Kidney epithelial cell (primary cell): ENCODE data around the gene PIGT. TPM values are rescaled to one million over a fixed set of nuclear protein-coding genes. Genes with fewer than 3 reads are reported as not detected.

Source experiments
- DNase-seq: peaks from one replicate; pipeline ENCODE4 v3.0.0-alpha.2; 2010; ENCODE audit warnings: low read depth
- H3K27me3 ChIP-seq: 2 replicates; pipeline ENCODE4 v1.6.0; 2011; ENCODE audit warnings: low read length; ENCODE audit not compliant: control insufficient read depth, insufficient read depth
- H3K36me3 ChIP-seq: 2 replicates; pipeline ENCODE4 v1.5.1; 2011; ENCODE audit warnings: low read length; ENCODE audit not compliant: control insufficient read depth, insufficient read depth
- H3K4me3 ChIP-seq: 2 replicates; pipeline ENCODE4 v1.5.1; 2011; ENCODE audit warnings: low read depth, mild to moderate bottlenecking, control low read depth, low read length
- total RNA-seq: library from RNA; depleted of rRNA; stranded (reverse); fragments of >200 nt; gene quantifications from 2 replicates; pipeline ENCODE4 v1.2.3, GENCODE V29; 2015
- TF ChIP-seq, protein P1 (sequence below): IDR thresholded peaks from 2 replicates; pipeline ENCODE4 v1.5.1; 2011; ENCODE audit warnings: mild to moderate bottlenecking, moderate library complexity, low read length, control low read depth, inconsistent platforms; ENCODE audit not compliant: insufficient read depth, poor library complexity, severe bottlenecking

Gene PIGT
- total RNA-seq, 1 donor from 2014 or later = 69.8 TPM

DNA sequence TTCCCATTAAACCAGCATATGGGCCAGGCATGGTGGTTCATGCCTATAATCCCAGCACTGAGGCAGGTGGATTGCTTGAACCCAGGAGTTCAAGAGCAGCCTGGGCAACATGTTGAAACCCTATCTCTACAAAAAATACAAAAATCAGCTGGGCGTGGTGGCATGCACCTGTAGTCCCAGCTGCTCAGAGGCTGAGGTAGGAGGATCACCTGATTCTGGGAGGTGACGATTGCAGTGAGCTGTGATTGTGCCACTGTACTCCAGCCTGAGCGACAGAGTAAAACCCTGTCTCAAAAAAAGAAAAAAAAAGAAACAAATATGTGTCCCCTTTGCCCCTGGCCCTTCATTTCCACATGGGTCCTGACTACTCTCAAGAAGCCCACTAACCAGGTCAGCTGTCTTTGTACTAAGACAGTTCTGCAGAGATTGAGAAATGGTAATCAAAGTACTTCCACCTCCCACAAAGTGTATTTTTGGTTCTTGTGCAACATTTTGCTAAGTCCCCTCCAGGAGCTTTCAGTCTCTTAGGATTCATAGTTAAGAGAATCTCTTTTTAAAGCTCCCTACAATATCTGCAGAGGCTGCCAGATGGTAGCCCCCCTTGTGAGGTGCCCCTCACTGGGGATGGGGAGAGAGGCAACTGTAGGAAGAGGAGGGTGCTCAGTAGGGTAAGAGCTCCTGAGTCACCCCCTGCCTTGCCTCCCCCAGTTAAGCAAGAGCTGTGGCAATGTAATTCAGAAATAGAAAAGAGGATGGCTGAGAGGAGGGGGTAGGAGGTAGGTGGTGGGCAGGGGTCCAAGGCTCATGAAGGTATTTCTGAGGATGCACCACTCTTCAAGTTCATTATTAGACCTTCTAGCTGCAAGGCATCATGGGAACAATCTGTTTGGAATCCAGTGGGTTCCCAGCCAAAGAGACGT is 37.1 kb downstream of the PIGT start:
- no peak for DNase-seq
- no peaks in the 10 kb centered on the region for H3K36me3 ChIP-seq
- no peak overlapping the region for H3K4me3 ChIP-seq
- H3K27me3 ChIP-seq = peaks cover 2% of the 10 kb centered on the region
- TF ChIP-seq, protein P1, sequence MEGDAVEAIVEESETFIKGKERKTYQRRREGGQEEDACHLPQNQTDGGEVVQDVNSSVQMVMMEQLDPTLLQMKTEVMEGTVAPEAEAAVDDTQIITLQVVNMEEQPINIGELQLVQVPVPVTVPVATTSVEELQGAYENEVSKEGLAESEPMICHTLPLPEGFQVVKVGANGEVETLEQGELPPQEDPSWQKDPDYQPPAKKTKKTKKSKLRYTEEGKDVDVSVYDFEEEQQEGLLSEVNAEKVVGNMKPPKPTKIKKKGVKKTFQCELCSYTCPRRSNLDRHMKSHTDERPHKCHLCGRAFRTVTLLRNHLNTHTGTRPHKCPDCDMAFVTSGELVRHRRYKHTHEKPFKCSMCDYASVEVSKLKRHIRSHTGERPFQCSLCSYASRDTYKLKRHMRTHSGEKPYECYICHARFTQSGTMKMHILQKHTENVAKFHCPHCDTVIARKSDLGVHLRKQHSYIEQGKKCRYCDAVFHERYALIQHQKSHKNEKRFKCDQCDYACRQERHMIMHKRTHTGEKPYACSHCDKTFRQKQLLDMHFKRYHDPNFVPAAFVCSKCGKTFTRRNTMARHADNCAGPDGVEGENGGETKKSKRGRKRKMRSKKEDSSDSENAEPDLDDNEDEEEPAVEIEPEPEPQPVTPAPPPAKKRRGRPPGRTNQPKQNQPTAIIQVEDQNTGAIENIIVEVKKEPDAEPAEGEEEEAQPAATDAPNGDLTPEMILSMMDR = no peak

DNA sequence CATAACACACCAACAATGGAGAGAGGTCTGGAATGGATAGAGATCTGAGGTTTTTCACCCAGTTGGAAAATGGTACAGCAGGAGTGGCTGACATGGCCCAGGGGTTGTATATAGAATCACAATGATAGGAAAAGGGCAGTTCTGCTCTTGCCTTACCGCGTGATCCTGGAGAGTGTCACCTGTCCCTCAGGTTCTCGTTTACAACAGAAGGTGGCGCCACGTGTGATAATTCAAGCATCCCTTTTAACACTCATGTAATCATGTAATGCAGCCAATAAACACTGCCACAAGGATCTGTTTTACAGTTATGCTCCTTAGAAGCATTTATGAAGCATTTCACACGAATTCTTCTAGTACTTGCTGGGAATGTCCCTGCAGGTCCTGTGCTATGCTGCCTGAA is 40.7 kb downstream of the PIGT start:
- TF ChIP-seq, protein P1 = peak; percentile 34
- DNase-seq = no peak
- H3K27me3 ChIP-seq = no peaks in the 10 kb centered on the region
- no peak overlapping the region for H3K4me3 ChIP-seq
- no peaks in the 10 kb centered on the region for H3K36me3 ChIP-seq

DNA sequence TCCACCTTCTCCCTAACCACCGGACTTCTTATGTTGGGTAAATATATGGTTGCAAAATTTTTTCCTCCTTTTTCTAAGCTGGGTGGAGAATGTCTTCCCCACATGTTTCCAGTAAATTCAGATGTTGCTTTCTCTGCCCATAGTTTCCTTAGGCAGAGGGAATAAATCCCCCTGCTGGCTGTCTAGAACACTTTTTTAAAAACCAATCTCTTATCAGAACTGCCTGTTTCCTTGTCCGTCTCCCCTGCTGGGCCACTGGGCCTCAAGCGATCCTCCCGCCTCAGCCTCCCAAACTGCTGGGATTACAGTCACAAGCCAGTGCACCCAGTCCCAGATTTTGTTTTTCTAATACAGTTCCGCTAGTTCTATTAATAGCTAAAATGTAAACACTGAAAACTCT is 43.7 kb downstream of the PIGT start:
- H3K27me3 ChIP-seq = peaks cover 8% of the 10 kb centered on the region
- H3K4me3 ChIP-seq = no peak overlapping the region
- no peaks in the 10 kb centered on the region for H3K36me3 ChIP-seq
- TF ChIP-seq, protein P1 = peak; percentile 28
- no peak for DNase-seq

DNA sequence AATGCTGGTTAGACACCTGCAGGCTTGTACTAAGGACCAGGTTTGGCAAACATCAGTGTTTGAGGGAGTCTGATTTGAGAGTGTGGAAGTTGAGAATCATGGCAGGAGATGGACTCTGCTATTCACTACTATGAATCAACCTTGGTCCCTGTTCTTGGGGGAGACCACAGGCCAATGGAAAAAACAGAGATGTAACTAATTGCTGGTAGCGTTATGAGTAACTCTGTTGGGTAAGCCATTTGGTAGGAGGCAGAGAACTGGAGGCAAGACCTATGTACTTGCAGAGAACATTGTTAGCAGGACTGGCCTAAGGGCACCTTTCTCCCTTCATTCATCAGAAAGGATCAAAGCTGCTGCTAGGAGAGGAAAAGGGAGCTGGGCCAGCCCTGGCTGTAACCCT is 45.3 kb downstream of the PIGT start:
- Histone ChIP-seq H3K36me3 (no peaks in the 10 kb centered on the region), H3K4me3 (no peak overlapping the region), H3K27me3 (peaks cover 8% of the 10 kb centered on the region)
- DNase-seq = no peak
- TF ChIP-seq, protein P1 = no peak

DNA sequence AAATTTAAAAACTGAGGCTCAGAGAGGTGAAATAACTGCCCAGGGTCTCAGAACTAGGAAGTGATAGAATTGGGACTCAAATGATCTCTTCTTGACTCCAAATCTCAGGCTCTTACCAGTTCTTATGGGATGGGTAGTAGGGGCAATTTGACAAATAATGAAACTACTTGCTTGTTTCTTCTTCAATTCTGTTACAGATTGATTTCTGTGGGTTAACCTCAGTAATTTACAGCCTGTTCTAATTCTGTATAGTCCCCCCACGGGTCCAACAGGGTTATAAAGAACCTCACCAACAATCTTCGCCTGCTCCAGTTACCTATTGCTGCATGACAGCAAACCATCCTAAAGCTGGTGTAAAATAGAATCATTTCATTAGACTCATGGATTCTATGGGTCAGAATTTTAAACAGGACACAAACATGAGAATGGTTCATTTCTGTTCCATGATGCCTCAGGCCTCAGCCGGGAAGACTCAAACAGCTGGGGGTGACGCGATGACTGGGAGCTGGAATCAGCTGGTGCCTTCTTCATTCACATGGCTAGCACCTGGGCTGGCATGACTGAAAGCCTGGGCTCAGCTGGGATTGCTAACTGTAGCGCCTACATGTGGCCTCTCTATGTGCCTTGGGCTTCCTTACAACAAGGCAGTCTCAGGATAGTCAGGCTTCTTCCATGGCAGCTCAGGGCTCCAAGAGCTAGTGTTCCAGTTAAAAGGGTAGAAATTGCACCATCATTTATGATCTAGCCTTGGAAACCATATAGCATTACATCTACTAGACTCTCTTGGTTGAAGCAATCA is 47.0 kb downstream of the PIGT start:
- Histone ChIP-seq H3K4me3 (no peak overlapping the region), H3K36me3 (no peaks in the 10 kb centered on the region), H3K27me3 (peaks cover 10% of the 10 kb centered on the region)
- DNase-seq = no peak
- TF ChIP-seq, protein P1 = no peak
